HG03064 (cell line): ENCODE results near the gene SLC22A31.
"Not testable (repeated sequence)": the region's sequence is repeated elsewhere in the genome, so short reads cannot be mapped to it uniquely, and the experiment has no call there.

Experiments
- ATAC-seq: cut with Tn5 transposase; IDR thresholded peaks from one replicate; pipeline ENCODE4 v1.9.1; 2021; ENCODE audit warnings: low read depth; ENCODE audit not compliant: unreplicated experiment

The SLC22A31 gene

GRCh38 chr16:89200124-89200849, at the start of gene SLC22A31:
Gene SLC22A31, minus strand, starts transcription at chr16:89200537. Its CDS starts 36 bp downstream, at chr16:89200501.
- no peak for ATAC-seq

- no peak for ATAC-seq
These were observed 48.1 kb upstream of the SLC22A31 start for GRCh38 chr16:89248196-89248982.

- ATAC-seq = not testable (repeated sequence)
These were observed 47.4 kb upstream of the SLC22A31 start for GRCh38 chr16:89247734-89248075.

GRCh38 chr16:89246903-89247733, 46.8 kb upstream of the SLC22A31 start:
- ATAC-seq = peak; percentile 59

- no peak for ATAC-seq
These were observed 46.1 kb upstream of the SLC22A31 start for GRCh38 chr16:89246383-89246902.

GRCh38 chr16:89244754-89245153, 44.4 kb upstream of the SLC22A31 start:
- ATAC-seq = no peak

GRCh38 chr16:89244264-89244663, 43.9 kb upstream of the SLC22A31 start:
- ATAC-seq = not testable (repeated sequence)

- no peak for ATAC-seq
These were observed 43.3 kb upstream of the SLC22A31 start for GRCh38 chr16:89243664-89244063.

- ATAC-seq = no peak
These were observed 42.5 kb upstream of the SLC22A31 start for GRCh38 chr16:89242795-89243200.

- ATAC-seq = no peak
These were observed 41.1 kb upstream of the SLC22A31 start for GRCh38 chr16:89241187-89242007.

GRCh38 chr16:89237733-89238132, 37.4 kb upstream of the SLC22A31 start:
- no peak for ATAC-seq

- no peak for ATAC-seq
These were observed 33.5 kb upstream of the SLC22A31 start for GRCh38 chr16:89233678-89234490.

GRCh38 chr16:89232107-89232506, 31.8 kb upstream of the SLC22A31 start:
- ATAC-seq = no peak

- ATAC-seq = no peak
These were observed 29.9 kb upstream of the SLC22A31 start for GRCh38 chr16:89230255-89230654.

- ATAC-seq = no peak
These were observed 24.3 kb upstream of the SLC22A31 start for GRCh38 chr16:89224665-89225064.

GRCh38 chr16:89222931-89223330, 22.6 kb upstream of the SLC22A31 start:
- ATAC-seq = no peak

- ATAC-seq = no peak
These were observed 21.3 kb upstream of the SLC22A31 start for GRCh38 chr16:89221604-89222003.

- no peak for ATAC-seq
These were observed 19.0 kb upstream of the SLC22A31 start for GRCh38 chr16:89219365-89219764.
